ENCODE measurements around the gene FOSL1. TPM values are rescaled to one million over a fixed set of nuclear protein-coding genes. Genes with fewer than 3 reads are reported as not detected.

FOSL1 gene
- total RNA-seq, 1 donor from 2014 or later = 37.9 TPM

DNA sequence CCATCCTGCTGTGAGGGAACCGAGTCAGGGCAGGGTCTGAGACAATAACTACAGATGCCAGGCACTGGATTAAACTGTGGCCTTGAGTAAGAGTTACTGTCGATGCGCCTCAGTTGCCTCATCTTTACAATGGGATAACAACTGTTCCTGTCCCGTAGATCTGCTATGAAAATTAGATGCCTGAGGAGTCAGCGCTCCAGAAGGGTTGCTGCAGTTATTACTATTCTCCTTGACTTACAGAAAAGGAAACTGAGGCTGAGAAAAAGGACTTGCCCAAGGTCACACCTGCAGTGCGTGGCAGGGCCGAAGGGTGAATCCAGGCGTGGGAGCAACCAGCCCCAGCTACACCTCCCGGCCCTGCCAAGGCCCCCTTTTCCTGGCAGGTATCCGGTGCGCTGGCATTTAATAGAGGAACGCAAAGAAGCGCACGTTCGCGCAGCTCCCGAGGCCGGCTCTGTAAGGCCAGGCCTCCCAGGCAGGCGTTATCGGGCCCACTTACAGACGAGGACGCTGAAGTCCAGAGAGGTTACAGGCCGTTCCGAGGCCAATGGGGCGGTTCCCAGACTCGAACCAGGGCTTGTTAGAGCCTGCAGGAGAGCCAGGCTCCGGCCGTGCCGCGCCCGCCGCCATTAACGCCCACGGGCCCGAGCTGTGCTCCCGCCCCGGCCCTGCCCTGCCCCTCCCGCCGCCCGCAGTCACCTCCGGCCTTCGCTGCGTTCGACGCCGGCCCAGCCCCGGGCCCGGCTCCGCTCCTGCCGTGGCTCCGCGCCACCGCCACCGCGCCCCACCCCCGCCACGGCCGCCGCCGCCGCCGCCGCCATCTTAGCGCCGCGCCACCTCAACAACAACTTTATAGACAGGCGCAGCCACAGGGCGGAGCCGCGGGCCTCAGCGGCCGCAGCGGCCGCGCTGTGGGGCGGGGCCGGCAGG lies 18.3 kb upstream of the FOSL1 start, which contains the start of gene C11orf68:
TSS of gene C11orf68 (minus strand) at position 852 of the 930 bp plus-strand sequence. CDS start at position 821, 31 bp downstream.
- Mint-ChIP-seq H3K36me3 (ENCODE audit: low read depth, unreplicated experiment) (peaks cover 10% of the 10 kb centered on the region), H3K4me3 (ENCODE audit: unreplicated experiment) (peak within 1 kb of the TSS; percentile 91), H3K27ac (ENCODE audit: unreplicated experiment) (peak within 1 kb of the TSS; percentile 83), H3K4me1 (ENCODE audit: low read depth, unreplicated experiment) (peaks cover 28% of the 10 kb centered on the region), H3K27me3 (ENCODE audit: low read depth, unreplicated experiment) (no peaks in the 10 kb centered on the region), H3K9me3 (ENCODE audit: unreplicated experiment) (no peaks in the 10 kb centered on the region)
- no peak for TF ChIP-seq EZH2 (IDR thresholded peaks at IDR 0.05; ENCODE audit: insufficient read depth, low read length)
- TF ChIP-seq, protein P1, sequence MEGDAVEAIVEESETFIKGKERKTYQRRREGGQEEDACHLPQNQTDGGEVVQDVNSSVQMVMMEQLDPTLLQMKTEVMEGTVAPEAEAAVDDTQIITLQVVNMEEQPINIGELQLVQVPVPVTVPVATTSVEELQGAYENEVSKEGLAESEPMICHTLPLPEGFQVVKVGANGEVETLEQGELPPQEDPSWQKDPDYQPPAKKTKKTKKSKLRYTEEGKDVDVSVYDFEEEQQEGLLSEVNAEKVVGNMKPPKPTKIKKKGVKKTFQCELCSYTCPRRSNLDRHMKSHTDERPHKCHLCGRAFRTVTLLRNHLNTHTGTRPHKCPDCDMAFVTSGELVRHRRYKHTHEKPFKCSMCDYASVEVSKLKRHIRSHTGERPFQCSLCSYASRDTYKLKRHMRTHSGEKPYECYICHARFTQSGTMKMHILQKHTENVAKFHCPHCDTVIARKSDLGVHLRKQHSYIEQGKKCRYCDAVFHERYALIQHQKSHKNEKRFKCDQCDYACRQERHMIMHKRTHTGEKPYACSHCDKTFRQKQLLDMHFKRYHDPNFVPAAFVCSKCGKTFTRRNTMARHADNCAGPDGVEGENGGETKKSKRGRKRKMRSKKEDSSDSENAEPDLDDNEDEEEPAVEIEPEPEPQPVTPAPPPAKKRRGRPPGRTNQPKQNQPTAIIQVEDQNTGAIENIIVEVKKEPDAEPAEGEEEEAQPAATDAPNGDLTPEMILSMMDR (IDR thresholded peaks at IDR 0.05; ENCODE audit: insufficient read depth, low read depth, low read length) = no peak
- H3K79me2 ChIP-seq (ENCODE audit: insufficient read depth, low read length) = peaks cover 61% of the 10 kb centered on the region
- no peaks in the 10 kb centered on the region for H3K9me3 ChIP-seq (ENCODE audit: insufficient read depth, low read depth, low read length)
- peaks cover 54% of the 10 kb centered on the region for H3K4me1 ChIP-seq (ENCODE audit: insufficient read depth, low read length)
- H3K36me3 ChIP-seq (ENCODE audit: insufficient read depth, low read length) = peaks cover 17% of the 10 kb centered on the region
- peak within 1 kb of the TSS; percentile 95 for H3K9ac ChIP-seq (ENCODE audit: low read length)
- peaks cover 9% of the 10 kb centered on the region for H4K20me1 ChIP-seq (ENCODE audit: insufficient read depth, low read length)
- H2AFZ ChIP-seq (ENCODE audit: low read depth, low read length) = peak within 1 kb of the TSS; percentile 72
- DNase-seq (ENCODE audit: low read depth) (no peak), FAIRE-seq (no peak)
- H3K4me3 ChIP-seq (ENCODE audit: insufficient read depth, low read depth, low read length) = peak within 1 kb of the TSS; percentile 87
- H3K27ac ChIP-seq (ENCODE audit: low read depth, low read length) = peak within 1 kb of the TSS; percentile 97
- H3K4me2 ChIP-seq (ENCODE audit: low read length) = peak within 1 kb of the TSS; percentile 98
- no peaks in the 10 kb centered on the region for H3K27me3 ChIP-seq (ENCODE audit: insufficient read depth, low read length)

DNA sequence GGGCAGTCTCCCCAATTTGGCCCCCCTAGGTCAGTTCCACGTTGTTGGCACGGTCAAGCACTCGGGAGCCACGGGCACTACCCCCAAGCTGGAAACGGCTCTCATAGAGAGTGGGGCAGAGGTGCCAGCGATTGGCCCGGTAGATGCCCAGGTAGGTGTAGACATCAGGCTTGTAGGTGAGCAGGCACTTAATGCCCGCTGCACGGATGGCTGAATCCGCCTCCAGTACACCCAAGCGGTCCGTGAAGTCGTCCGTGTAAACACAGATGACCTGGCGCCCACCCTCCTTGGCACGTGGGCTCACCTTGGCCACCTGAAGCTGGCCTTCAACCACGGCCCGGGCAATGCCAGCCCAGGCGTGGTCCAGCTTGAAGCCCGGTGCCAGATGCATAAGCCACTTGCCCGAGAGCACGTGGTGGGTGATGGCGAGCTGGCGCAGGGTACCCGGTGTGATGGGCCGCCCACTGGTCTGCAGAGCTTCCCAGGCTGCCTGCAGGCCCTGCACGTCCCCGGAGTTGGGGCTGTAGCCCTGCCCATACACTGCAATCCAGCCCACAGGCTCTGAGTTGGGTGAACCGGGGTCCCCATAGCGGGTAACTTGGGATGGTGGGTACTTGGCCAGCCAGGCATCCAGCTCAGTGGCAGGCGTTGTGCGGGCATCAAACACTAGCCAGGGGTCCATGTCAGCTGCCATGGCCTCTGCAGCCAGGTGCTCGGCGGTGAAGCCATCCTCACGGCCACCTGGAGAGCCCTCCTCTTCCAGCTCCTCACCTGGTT lies 17.4 kb upstream of the FOSL1 start:
- peak overlapping the region; percentile 95 for H3K9ac ChIP-seq (ENCODE audit: low read length)
- H3K4me3 Mint-ChIP-seq (ENCODE audit: unreplicated experiment) = peak overlapping the region; percentile 88
- H3K9me3 ChIP-seq (ENCODE audit: insufficient read depth, low read depth, low read length) = no peaks in the 10 kb centered on the region
- peaks cover 9% of the 10 kb centered on the region for H4K20me1 ChIP-seq (ENCODE audit: insufficient read depth, low read length)
- peak overlapping the region; percentile 97 for H3K27ac ChIP-seq (ENCODE audit: low read depth, low read length)
- no peaks in the 10 kb centered on the region for H3K27me3 Mint-ChIP-seq (ENCODE audit: low read depth, unreplicated experiment)
- TF ChIP-seq EZH2 (IDR thresholded peaks at IDR 0.05; ENCODE audit: insufficient read depth, low read length) = no peak
- TF ChIP-seq, protein P1 (IDR thresholded peaks at IDR 0.05; ENCODE audit: insufficient read depth, low read depth, low read length) = no peak
- H3K4me1 ChIP-seq (ENCODE audit: insufficient read depth, low read length) = peaks cover 61% of the 10 kb centered on the region
- H3K79me2 ChIP-seq (ENCODE audit: insufficient read depth, low read length) = peaks cover 59% of the 10 kb centered on the region
- H3K4me2 ChIP-seq (ENCODE audit: low read length) = peak overlapping the region; percentile 98
- no peaks in the 10 kb centered on the region for H3K9me3 Mint-ChIP-seq (ENCODE audit: unreplicated experiment)
- H2AFZ ChIP-seq (ENCODE audit: low read depth, low read length) = no peak overlapping the region
- H3K36me3 ChIP-seq (ENCODE audit: insufficient read depth, low read length) = peaks cover 14% of the 10 kb centered on the region
- peaks cover 8% of the 10 kb centered on the region for H3K36me3 Mint-ChIP-seq (ENCODE audit: low read depth, unreplicated experiment)
- DNase-seq (ENCODE audit: low read depth) (no peak), FAIRE-seq (no peak)
- peak overlapping the region; percentile 98 for H3K27ac Mint-ChIP-seq (ENCODE audit: unreplicated experiment)
- H3K4me3 ChIP-seq (ENCODE audit: insufficient read depth, low read depth, low read length) = peak overlapping the region; percentile 87
- H3K27me3 ChIP-seq (ENCODE audit: insufficient read depth, low read length) = no peaks in the 10 kb centered on the region
- H3K4me1 Mint-ChIP-seq (ENCODE audit: low read depth, unreplicated experiment) = peaks cover 30% of the 10 kb centered on the region
